Measurements from ENCODE around the gene HYLS1.

The HYLS1 gene

DNA sequence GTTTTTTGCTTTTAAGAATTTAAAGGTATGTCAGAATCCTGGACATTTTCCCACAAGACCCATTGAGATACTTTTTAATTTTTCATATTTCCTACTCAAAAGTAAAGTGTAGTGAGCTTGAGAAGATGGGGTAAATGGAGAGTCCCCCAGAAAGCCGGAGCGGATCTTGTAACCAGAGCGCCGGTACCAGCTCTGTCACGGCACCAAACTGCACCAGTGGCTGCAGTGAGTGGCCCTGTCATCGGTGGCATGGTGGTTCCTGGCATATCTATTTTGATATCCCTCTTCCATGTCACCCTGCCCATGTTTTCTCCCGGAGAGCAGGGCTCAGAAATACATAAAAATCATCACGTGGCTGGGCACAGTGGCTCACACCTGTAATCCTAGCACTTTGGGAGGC lies 36.2 kb downstream of the HYLS1 start:
- TF ChIP-seq GATA3 (IDR thresholded peaks at IDR 0.05; ENCODE audit: low read depth, low read length) (no peak), GATA2 (IDR thresholded peaks at IDR 0.05; ENCODE audit: low read depth, low read length) (no peak)

DNA sequence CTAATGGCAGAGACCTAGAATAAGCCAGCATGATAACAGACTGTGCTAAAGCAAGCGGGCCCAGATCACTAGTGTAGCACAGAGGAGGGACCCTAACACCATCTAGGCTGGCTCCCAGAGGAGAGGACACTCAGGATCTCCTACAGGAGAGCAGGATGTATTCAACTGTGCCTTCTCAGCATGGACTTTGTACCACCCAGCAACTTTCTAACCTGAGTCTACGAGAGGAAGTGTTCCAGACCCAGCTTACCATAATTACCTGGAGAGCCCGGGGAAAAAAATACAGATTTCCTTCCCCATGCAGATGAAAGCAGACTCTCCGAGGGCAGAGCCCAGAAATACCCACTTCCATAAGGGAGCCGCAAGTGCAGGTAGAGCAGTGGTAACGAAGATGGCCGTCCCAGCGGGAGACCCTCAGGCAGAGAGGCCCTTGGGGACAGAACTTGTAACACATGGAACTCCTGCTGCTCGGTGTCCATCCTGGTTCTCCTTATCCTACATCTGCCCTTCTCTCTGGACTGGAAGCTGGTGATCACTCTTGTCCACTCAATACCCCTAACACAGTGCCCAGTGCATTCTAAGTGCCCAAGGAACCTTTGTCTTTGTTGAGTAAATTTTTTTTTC lies 37.0 kb downstream of the HYLS1 start:
- no peak for TF ChIP-seq GATA2 (IDR thresholded peaks at IDR 0.05; ENCODE audit: low read depth, low read length)
- no peak for TF ChIP-seq GATA3 (IDR thresholded peaks at IDR 0.05; ENCODE audit: low read depth, low read length)

DNA sequence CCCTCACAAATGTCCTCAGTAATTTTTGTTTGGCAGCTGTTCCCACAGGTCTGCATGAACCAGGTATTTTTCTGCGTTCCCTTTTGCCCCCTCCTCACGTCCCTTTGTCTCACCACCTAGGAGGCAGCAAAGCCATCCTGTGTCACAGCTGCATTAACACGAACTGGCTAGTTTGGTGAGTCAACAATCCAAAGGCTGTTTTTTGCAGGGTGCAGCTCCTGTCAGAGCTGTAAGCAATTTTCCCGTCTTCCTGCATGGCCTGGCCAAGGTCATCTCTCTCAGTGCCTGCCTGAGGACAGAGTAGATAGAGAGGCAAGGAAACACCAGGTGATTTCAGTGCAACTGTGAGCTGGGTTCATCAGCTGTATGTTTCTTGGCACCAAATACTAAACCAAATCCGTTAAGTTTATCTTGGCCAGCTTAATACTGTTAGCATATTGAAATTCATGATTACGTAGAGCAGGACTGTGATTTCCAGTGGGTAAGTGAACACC lies 37.8 kb downstream of the HYLS1 start:
- TF ChIP-seq GATA3 (IDR thresholded peaks at IDR 0.05; ENCODE audit: low read depth, low read length) (no peak), GATA2 (IDR thresholded peaks at IDR 0.05; ENCODE audit: low read depth, low read length) (no peak; the same call in 1 of the 2 replicates)

DNA sequence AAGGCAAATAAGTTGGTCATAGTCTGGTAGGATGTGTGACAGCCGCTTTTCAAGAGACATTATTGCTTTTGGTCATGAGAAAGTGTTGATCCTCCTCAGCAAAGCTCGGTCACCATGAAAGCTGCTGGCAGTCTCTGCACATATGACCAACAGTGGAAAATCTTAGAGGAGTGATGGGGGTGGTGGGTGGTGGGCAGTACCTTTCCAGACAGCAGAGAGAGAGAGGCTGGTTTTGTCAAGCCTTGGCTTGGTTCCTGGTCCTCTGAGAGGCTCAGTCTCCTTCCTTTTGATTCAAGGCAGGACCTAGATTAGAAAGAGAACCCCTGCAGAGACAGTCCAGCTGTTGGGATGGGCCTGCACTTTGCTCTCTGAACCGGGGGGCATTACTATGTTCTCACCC lies 38.3 kb downstream of the HYLS1 start:
- TF ChIP-seq GATA3 (IDR thresholded peaks at IDR 0.05; ENCODE audit: low read depth, low read length) (no peak), GATA2 (IDR thresholded peaks at IDR 0.05; ENCODE audit: low read depth, low read length) (no peak)

DNA sequence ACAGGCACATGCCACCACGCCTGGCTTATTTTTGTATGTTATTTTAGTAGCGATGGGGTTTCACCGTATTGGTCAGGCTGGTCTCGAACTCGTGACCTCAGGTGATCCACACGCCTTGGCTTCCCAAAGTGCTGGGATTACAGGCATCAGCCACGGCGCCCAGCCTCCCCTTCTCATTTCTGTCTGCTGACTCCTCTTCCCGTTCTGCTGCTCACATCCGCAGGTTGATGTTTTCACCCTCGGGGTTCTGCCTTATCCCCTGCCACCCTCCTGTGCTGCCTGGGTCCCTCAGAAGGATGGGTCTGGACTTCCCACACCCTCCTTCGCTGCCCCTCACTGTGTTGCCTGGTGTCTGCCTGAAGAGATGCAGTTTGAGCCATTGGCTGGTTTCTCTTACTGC lies 39.2 kb downstream of the HYLS1 start:
- TF ChIP-seq GATA3 (IDR thresholded peaks at IDR 0.05; ENCODE audit: low read depth, low read length) (no peak), GATA2 (IDR thresholded peaks at IDR 0.05; ENCODE audit: low read depth, low read length) (no peak)

DNA sequence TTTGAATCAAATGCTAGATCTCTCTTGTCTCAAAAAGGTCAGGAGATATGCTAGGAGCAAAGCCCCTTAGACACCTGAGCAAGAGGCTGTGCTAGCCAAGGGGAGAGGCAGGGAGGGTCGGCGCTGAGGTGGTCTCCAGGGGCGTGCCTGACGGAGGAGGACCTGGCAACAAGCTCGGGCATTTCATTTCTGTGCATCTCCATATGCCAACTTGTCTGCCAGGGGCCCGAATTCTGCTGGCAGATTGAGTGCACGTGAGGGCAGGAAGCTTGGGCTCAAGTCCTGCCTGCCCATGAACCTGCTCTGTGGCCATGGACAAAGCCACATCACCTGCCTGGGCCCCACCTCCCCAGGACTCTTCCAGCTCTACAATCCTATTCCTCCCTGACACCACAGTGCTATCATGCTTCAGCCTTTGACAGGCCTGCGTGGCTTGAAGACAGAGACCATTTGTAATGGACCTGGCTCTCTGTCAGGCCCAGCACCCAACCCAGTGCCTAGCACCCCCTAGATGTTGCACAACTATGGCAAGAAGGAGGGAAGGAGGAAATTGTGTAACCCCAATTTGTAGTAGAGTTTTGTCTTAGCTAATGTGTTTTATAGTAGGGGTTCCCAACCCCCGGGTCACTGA lies 42.1 kb downstream of the HYLS1 start:
- TF ChIP-seq GATA3 (IDR thresholded peaks at IDR 0.05; ENCODE audit: low read depth, low read length) = no peak
- no peak for TF ChIP-seq GATA2 (IDR thresholded peaks at IDR 0.05; ENCODE audit: low read depth, low read length)

DNA sequence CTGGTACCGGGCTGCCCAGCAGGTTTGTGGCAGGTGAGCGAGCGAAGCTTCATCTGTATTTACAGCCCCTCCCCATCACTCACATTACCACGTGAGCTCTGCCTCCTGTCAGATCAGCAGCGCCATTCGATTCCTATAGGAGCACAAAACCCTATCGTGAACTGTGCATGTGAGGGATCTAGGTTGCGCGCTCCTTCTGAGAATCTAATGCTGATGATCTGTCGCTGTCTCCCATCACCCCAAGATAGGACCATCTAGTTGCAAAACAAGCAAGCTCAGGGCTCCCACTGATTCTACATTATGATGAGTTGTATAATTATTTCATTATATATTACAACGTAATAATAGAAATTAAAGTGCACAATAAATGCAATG lies 42.6 kb downstream of the HYLS1 start:
- TF ChIP-seq GATA2 (IDR thresholded peaks at IDR 0.05; ENCODE audit: low read depth, low read length) = no peak
- no peak for TF ChIP-seq GATA3 (IDR thresholded peaks at IDR 0.05; ENCODE audit: low read depth, low read length)

DNA sequence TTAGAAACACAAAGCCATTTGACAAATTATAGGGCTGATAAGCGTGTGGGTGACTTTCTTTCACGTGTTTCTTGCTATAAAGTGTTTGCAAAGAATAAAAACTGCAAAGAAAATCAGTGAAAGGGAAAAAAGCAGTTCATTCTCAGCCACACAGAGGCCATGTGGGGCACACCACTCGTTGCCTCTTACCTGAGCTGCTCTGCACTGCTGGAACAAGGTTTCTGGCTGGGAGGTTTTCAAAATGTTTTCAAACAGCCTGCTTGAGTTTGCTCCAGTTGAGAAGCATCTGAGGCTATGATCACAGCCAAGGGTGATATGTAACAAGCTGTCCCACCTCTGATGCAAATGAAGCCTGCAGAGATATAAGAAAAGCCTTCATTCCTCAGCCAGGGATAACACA lies 43.6 kb downstream of the HYLS1 start:
- no peak for TF ChIP-seq GATA2 (IDR thresholded peaks at IDR 0.05; ENCODE audit: low read depth, low read length)
- no peak for TF ChIP-seq GATA3 (IDR thresholded peaks at IDR 0.05; ENCODE audit: low read depth, low read length)

DNA sequence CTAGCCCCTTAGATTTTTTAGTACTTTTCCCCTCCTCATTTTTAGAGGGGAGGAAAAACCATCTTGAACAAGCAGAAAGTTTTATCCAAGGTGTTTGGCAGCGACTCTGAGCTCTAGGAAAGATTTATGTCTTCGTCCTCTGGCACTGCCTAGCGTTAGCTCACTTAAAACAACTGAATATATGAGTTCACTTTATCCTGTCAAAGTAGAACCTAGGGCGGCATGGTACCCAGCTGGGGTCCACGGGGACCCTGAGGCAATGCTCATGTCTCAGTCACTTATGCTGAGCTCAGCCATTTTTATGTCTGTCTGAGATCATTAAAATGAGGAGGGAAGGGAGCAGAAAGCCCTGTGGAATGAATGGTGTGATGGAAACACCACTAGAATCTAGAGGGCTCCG lies 44.2 kb downstream of the HYLS1 start:
- no peak for TF ChIP-seq GATA2 (IDR thresholded peaks at IDR 0.05; ENCODE audit: low read depth, low read length)
- TF ChIP-seq GATA3 (IDR thresholded peaks at IDR 0.05; ENCODE audit: low read depth, low read length) = no peak

DNA sequence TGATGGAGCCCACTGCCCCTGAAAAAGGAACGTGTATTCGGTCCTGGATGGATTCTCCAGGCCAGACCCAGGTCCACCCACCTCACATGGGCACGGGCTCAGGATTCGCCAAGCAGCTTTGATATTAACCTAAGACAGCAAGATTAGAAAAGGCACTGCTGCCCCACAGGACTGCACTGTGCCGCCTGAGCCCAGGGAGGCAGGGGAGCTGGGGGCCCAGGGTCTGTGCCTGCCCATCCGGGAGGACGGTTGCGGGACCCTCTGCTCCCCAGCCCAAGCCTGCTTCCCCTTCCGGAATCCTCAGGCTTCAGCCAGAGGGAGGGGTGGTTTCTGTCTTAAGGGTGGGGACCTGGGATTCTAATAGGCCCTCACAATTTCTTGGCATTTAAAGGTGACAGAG lies 44.8 kb downstream of the HYLS1 start:
- TF ChIP-seq GATA3 (IDR thresholded peaks at IDR 0.05; ENCODE audit: low read depth, low read length) (no peak), GATA2 (IDR thresholded peaks at IDR 0.05; ENCODE audit: low read depth, low read length) (no peak)

DNA sequence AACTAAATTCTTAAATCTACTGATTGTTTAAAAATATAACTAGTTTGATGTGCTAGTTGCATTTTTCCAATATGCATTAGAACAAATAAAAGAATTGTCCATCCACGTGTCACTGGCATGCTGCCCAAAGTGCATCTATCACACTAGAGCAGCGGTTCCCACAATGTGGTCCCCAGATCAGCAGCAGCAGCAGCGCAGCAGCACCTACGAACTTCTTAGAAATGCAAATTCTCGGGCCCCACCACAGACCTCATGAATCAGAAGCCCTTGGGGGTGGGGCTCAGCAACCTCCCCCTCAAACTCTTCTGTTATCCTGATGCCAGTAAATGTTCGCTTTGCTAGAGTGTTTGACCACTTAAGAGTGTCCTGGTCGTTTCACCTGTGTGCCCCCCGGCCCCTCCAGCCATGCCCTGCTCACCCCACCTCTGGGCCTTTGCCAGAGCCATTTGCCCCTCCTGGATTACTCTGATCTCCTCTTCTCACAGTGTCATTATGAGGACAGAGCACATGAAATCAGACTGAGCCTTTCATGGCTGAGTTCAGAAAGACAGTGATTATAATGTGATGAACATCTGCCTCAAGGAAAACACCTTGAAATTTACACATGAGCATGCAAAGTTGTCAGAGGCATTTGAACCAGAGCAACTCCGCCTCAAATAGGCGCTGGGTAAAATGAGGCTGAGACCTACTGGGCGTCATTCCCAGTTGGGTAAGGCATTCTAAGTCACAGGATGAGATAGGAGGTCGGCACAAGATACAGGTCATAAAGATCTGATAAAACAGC lies 45.8 kb downstream of the HYLS1 start:
- TF ChIP-seq GATA3 (IDR thresholded peaks at IDR 0.05; ENCODE audit: low read depth, low read length) = no peak
- TF ChIP-seq GATA2 (IDR thresholded peaks at IDR 0.05; ENCODE audit: low read depth, low read length) = no peak

DNA sequence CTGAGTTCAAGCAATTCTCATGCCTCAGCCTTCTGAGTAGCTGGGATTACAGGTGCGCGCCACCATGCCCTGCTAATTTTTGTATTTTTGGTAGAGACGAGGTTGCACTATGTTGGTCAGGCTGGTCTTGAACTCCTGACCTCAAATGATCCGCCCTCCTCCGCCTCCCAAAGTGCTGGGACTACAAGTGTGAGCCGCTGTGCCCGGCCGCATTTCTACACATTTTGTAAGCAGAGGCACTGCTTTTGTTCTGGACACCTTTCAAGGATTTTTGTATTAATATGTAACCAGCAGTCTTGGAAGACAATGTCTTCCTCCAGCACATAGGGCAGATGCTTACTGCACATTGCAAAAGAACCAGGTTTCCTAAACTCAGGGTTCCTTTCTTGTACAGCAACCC lies 47.0 kb downstream of the HYLS1 start:
- no peak for TF ChIP-seq GATA3 (IDR thresholded peaks at IDR 0.05; ENCODE audit: low read depth, low read length)
- no peak for TF ChIP-seq GATA2 (IDR thresholded peaks at IDR 0.05; ENCODE audit: low read depth, low read length)

DNA sequence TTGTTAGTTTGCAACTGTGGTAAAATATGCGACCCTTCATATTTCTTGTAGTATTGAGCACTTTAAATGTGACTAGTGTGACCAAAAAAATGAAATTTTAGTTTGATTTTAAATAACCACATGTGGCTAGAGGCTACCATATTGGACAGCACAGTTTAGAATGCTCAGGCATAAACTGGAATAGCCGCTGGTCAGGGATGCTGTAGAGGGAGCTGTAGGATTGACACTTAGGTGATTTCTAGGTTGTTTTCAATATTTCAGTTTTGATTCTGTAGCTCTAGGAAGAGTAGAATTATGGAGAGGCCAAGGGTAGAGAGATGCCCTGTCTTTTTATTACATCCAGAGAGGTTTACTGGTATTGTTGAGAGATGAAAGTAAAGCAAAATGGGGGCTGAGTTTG lies 47.6 kb downstream of the HYLS1 start:
- no peak for TF ChIP-seq GATA2 (IDR thresholded peaks at IDR 0.05; ENCODE audit: low read depth, low read length)
- no peak for TF ChIP-seq GATA3 (IDR thresholded peaks at IDR 0.05; ENCODE audit: low read depth, low read length)

DNA sequence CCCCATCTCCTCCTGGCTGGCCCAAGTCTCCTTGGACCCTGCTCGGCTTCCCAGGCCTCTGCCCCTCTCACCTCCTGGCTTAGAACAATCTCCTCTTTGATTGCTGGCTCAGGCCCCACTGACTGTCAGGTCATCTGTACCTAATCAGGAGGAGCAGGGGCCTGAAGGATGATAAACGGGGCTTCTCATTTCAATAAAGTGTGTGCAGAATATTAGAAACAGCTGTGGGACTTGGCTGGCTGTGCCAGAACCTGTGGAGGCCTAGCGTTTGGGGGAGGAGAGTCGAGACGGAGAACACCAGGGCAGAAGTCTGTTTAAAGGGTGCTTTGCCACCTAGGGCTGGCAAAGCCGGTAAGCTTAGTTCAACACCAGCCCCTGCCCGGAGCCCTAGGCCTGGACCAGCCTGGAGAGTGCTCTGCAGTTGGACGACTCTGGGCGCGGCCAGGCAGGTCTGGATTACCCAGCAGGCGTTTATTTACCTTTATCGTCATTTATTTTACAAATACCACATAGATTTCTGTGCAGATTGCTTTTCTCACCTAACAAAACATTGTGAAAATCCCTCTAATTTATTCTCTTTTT lies 48.2 kb downstream of the HYLS1 start:
- TF ChIP-seq GATA2 (IDR thresholded peaks at IDR 0.05; ENCODE audit: low read depth, low read length) (peak; percentile 57; the same call in 1 of the 2 replicates), GATA3 (IDR thresholded peaks at IDR 0.05; ENCODE audit: low read depth, low read length) (no peak)
